NB4 (cell line): Measurements from ENCODE around the gene SLCO2B1.

Source experiments
- CTCF ChIP-seq: IDR thresholded peaks from one replicate; pipeline ENCODE4 v1.5.1; 2012; ENCODE audit warnings: low read depth, low read length
- MAX ChIP-seq: IDR thresholded peaks from 2 replicates; pipeline ENCODE4 v1.6.1; 2011; ENCODE audit warnings: low read depth, low read length
- MYC ChIP-seq: IDR thresholded peaks from 2 replicates; pipeline ENCODE4 v1.6.1; 2011; ENCODE audit warnings: low read depth, low read length
- POLR2A ChIP-seq: IDR thresholded peaks from 2 replicates; pipeline ENCODE4 v1.6.1; 2011; ENCODE audit warnings: mild to moderate bottlenecking; ENCODE audit not compliant: insufficient read length; ENCODE audit errors: extremely low read depth

DNA sequence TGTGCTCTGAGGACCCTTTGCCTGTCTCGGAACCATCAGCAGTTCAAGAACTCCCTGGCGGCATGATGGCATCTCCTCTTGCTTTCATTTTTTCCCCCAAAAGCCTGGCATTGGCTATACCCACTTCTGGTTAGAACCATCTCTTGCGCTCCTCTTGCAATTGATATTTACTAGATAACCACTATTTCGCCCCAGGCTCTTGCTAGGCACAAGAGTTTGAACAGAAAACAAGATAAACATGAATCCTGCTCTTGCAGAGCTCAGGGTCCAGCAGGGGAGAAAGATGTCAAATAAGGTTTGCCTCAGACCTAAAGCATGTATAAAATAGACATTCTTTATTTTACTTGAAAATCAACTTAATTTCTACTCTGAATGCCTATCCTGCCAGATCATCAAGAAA lies 33.1 kb downstream of the SLCO2B1 start:
- no peak for TF ChIP-seq CTCF
- no peak for TF ChIP-seq POLR2A
- TF ChIP-seq MYC = no peak
- no peak for TF ChIP-seq MAX
